HG03460 (cell line): ENCODE data around the gene PDZD2.
"Not testable (repeated sequence)": the region's sequence is repeated elsewhere in the genome, so short reads cannot be mapped to it uniquely, and the experiment has no call there.

Source experiments
- ATAC-seq: cut with Tn5 transposase; IDR thresholded peaks from one replicate; pipeline ENCODE4 v1.9.1; 2021; ENCODE audit not compliant: unreplicated experiment

PDZD2 gene

DNA sequence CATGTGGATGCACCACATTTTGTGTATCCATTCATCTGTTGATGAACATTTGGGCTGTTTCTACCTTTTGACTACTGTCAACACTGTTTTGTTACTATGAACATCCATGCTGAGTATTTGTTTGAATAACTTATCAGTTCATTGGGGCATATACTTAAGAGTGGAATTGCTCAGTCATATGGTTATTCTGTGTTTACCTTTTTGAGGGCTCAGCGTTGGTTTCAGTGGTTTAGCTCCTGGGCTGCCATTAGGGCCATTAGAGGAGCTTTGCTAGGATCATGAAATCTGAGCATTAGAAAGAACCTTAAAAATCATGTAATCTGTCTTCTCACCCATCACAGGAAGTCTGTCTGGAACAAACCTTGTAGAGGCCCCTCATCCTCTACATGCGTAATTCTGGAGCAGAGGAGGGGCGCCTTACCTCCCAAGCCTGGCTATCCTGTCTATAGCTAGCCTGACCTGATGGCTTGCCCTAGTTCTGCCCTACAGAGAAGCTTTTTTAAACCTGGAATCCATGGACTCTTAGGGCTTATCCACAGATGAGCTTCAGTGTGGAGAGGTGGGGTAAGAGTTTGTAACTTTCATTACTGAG is 92.9 kb downstream of the PDZD2 start:
- no peak for ATAC-seq

DNA sequence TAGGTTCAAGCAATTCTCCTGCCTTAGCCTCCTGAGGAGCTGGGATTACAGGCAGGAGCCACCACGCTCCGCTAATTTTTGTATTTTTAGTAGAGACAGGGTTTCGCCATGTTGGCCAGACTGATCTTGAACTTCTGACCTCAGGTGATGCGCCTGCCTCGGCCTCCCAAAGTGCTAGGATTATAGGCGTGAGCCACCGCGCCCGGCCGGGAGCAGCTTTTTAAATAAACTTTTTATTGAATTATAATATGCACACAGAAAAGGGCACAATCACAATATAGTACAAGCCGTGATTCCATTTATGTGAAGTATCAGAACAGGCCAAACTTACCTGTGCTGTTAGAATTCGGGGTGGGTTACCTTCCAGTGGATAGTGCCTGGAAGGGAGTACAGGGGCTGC is 93.9 kb downstream of the PDZD2 start:
- ATAC-seq: not testable (repeated sequence)

DNA sequence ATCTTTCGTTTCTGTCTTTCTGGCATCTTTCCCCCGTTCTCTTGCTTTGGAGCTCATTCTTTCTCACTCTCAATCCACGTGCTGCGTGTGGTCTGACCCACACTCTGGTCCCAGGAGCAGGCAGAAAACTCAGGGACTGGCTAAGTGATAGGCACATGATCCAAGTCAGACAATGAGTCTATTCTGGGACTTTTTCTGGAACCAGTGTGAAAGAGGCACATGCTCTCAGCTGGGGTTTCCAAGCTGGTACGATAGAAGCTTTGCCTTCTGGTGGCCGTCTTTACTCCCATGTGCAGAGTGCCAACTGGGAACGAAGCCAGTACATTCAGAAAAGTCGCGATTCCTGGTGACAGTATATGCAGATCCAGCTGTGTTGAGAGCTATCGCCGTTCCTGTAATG is 94.4 kb downstream of the PDZD2 start:
- ATAC-seq: no peak

DNA sequence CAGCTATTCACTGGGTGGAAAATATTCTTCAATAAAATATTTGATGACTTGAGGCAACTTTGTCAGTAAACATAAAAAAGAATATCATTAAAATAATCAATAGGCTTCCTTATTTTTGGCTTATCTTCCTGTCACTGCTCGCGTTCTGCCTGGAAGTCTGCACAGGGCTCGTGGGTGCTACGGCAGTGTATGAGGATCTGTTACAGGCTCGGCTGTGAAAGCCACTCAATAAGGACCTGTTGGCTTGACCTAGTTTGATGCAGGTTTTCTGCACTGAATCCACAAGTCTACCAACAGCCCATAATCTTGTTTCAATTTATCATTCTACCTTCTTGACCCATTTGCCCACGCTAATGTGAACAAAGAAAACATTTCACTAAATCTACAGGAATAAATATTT is 97.2 kb downstream of the PDZD2 start:
- ATAC-seq: no peak

DNA sequence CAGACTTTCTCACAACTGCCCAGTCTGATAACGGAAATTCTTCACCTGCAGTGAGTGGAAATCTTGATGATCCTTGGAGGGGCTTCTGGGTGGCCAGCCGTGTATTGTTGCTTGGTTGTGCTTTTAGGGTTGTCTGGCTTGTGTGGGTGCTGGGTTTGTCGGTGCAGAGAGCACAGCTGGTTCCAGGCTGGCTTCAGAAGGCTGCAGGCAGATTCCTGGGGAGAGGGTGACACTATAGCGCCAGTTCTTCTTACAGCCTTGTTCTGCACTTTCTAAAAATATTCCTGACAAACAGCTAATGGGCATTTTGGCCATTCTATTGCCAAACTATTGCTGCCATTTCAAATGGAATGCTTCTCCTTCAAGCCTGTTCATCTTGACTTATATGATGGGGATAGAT is 99.3 kb downstream of the PDZD2 start:
- no peak for ATAC-seq

DNA sequence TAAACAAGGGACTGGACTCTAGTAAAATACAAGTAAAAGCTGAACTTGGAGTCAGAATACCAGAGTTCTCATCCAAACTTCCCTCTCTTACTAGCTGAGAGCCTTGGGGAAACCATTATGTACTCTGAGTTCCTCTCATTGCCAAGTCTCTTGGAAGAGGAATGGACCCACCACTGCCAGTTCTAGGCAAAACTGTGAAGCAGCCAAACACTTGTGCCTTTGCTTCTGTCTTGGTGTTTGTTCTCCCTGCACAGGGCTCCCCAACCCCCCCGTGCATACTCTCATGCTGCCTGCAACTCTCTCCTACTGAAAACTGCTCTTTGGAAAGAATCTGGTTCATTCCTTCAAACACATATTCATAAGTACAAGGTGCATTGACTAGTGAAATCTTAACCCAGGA is 102.6 kb downstream of the PDZD2 start:
- no peak for ATAC-seq

DNA sequence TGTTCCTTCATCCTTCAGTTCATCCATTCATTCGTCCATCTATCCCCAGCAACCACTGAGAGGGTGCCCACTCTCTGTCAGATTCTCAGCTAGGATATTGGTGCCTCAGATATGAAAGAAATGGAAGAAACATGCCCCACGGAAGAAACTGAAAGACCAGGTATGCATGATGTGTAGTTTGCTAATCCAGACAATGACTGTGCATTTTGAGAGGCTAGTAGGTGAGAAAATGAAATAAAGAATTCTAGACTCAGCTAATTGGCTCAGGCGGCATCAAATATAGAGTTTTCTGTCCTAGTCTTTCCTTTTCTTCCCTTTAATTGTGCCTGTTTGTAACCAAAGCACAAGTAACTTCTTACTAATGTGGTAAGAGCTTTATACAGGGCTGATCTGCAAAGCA is 104.7 kb downstream of the PDZD2 start:
- ATAC-seq: no peak

DNA sequence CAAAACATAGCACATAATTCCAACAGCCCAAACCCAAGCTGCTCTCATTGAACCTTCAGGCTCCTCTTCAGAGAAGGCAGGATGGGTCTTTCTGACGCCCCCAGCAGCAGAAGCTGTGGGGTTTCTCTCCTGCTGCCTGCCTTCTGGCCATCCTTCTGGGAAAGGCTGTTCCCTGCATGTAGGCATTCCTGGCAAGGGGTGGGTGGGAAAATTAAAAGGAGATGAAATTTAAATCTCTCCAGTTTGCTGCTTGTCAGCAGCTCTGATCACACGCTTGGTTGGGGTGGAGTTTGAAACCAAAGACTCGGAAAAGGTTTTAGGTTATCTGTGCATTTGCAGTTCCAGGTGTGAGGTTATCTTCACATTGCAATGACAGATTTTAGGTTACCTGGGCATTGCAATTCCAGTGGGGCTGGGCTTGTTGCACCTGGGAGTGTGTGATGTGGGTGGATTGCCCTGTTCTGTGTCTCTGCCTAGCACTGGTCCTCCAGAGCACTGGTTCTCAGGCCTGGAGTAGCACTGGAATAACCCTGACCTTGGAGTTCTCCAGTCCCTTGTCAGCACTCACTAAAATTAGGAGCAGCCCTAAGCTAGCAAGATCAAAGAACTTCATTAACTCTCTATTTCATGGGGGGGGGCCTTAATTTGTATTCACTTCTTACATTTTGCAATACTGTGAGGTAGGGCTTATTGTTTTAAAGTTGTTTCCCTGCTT is 109.7 kb downstream of the PDZD2 start:
- no peak for ATAC-seq

DNA sequence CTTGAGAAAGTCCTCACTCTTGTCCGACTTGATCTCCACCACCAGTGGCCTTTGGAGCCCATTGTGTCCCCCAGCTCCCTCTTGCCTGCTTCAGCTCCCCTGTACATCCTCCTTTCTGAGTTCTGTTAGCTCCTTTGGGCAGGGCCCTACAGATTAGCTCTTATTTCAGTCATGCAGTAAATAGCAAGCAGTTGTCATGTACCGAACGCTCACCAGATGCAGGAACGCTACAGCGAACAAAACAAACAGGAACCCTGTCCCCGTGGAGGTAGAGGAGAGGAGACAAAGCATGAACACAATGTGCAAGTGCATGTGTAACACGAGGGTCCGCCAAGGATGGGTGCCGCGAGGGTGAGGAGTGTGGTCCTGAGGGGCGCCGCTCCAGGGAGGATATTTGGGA is 111.3 kb downstream of the PDZD2 start:
- no peak for ATAC-seq

DNA sequence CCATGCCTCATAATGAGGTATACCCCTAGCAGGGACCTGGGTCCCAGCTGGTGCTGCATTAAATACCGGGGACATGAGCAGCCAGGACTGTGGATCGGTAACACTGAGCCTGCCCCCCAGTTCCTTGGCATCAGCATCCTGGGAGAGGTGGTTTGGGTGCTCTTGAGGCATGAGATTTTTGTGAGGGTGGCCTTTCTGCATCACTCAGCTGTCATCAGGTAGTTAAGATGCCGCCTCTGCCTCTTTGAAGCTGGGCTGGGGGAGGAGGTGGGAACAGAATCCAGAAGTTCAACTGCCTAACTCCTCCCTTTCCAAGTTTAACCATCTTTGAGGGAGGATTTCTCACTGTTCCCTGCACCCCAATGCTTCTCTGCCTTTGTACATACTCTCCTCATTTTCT is 112.7 kb downstream of the PDZD2 start:
- ATAC-seq: no peak

DNA sequence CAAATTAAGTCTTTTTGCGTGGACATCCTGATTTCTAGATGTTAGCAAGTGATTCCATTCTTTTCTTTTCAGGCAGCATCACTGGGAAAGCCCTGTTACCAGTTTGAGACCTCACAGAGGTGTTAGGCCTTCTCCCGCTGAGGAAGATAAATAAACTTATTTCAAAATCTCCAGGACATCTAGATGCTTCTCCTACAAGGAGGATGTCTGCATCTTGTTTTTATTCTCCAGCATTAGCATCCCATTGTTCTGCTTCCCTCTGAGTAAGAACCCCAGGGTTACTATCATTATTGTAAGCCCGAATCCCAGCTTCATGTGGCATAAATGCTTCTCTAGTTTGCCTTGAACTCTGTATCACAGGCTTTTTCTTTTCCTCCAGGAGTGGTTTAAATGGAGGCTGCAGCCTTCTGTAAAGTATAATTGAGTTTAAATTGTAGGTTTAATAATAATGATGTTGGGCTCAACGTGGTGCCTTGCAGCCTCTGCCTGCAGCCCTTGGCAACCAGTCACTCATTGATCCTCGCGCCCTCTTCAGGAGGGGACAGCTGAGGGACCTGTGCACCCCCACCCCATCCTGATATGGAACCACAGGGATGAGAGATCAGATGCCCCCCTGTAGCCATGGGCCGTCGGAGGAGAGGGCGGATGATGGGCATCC is 114.9 kb downstream of the PDZD2 start:
- no peak for ATAC-seq

DNA sequence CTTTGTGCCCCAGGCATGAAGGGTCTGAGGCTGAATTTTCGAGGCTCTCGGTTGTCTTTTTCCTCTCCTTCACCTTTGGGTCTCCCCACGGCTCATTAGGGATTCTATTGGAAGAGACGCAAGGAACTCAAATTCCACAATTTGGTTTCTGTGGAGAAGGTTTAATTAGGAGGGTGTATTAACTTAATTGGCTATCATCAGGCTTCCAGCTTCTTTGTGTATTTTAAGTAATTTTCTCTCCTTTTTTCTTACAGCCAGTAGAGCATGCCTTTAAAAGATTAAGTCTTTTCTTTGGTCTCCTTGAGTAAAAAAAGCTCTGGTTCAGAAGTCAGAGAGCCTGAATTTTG is 115.4 kb downstream of the PDZD2 start:
- ATAC-seq: no peak

DNA sequence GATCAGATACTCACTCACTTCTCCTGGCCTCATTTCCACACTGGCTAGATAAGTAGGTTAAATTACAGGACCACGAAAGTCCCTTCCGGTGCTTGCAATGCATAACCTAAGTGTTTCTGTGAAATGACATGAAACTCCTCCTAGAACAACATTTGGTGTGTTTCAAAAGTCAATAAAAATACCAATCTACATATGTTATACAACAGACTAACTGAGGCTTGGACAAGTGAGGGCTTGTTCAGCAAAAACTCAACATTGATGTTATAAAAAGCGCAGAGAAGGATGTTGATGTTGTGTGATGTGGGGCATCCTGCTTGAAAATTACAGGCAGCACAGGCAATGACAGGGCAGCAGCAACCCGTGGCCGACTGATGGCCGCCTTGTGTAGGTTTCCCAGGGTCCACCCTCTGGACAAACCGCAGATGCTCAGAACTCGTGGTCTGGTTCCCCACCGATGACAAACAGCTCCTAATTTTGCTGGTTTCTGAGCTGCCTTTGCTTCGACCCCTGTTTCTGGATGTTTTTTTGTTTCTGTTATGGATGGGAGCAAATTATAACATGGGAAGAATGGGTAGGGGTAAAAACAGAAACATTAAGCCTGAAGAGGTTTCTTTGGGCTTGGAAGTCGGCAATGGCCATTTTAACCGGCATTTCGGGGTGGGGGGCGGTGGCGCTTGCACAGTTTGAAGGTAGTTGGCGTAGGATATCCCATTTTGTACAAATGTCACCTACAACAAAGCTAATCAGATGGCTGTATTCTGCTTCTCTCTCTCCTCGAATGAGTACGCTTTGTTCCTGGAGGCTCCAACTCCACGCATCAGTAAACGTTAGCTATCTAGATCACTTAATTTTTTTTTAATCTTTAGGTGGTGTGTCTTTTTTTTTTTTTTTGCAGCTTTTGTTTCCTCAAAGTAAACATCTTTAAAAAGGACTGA is 116.1 kb downstream of the PDZD2 start:
- ATAC-seq: no peak

DNA sequence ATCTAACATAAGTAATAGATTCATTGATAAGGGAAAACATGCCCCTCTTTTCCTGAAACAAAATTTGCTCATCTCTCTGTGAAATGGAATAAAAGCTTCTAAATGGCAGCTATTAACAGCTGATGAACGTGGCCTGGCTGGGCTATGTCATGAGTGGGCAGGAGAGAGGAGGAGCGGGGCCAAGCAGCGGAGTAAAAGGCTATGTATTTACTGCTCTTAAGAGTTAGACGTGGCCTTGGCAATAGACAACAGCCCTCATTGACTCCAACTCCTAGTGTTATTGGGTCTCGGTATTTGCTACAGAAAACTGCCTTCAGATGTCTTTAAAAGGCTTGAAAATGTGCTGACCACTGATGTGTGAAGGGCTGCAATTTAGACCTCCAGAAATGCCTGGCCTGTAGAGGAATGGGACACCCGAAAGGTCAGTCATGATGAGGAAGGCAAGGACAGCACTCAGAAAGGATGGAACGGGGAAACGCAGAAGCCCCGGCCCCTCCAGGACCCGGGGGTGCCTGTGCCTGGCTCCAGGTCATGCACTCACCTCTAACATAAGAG is 116.8 kb downstream of the PDZD2 start:
- no peak for ATAC-seq

DNA sequence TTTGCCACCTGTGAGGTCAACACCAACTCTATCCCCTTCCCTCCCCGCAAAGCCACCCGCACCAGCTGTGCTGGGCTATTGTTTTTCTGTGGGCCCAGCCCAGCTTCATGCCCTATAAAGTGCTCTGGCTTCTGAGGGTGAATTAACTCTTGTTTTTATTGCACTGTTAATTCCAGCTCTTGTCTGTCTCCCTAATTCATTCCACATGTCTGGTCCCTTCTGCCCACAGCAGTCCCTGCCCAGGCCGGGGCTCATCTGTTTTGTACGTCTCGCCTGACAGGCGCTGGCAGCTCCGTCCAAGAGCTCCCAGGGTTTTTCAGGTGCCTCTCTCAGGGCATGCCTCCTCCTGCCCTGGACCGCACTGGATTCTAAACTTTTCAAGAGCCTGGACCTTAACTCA is 118.9 kb downstream of the PDZD2 start:
- no peak for ATAC-seq

DNA sequence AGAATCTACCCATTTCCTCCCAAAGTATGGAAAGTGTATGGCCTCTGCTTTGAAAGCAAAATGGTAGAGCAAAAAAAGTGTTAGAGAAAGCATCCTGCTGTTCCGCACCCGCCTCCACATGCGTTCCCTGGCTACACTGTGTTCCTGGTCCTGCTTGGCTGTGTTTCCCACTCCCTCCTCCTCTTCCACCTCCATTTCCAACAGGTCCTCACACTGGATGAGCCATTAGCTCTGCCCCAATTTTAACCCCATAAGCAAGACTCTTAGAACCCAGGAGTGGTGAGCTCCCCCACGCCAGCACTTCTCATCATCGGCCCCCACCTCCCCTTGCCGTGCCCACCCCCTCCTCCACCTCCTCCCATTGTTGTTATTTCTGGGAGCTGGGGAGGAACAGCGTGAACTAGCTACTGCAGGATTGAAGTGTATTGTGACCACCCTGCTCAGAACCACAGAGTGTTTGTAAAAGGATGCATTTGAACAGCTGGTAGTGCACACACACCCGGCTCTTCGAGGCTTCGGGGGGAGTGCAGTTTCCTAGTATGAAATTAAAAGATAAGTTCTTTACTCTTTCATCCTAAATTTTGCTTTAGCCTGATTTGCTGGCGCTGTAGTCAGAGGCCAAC is 120.0 kb downstream of the PDZD2 start:
- ATAC-seq: no peak

DNA sequence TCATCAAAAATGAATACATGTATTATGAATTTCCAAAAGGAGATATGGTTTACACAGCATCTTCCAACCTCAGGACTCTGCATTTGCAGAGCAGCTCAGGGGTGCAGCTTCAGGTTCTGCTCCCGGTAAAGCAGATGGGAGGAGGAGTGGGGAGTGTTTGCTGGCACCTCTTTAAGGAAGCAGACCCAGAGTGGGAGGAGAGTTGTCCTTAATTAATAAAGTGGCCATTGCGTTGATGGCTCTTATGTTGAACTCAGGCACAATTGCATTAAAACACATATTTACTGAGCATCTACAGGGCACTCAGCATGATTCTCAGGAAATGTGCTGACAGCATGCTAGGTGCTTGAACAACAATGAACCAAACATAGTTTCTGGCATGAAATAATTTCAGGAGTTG is 121.0 kb downstream of the PDZD2 start:
- no peak for ATAC-seq

DNA sequence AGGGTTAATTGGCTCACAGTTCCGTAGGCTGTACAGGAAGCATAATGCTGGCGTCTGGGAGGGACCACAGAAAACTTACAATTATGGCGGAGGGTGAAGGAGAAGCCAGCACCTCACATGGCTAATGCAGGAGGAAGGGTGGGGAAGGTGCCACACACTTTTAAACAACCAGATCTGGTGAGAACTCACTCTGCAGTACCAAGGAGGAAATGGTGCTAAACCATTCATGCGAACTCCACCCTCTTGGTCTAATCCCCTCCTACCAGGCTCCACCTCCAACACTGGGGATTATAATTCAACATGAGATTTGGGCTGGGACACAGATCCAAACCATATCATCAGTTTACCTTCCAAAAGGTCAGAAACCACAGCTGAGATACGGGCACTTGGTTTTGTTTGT is 122.9 kb downstream of the PDZD2 start:
- no peak for ATAC-seq

DNA sequence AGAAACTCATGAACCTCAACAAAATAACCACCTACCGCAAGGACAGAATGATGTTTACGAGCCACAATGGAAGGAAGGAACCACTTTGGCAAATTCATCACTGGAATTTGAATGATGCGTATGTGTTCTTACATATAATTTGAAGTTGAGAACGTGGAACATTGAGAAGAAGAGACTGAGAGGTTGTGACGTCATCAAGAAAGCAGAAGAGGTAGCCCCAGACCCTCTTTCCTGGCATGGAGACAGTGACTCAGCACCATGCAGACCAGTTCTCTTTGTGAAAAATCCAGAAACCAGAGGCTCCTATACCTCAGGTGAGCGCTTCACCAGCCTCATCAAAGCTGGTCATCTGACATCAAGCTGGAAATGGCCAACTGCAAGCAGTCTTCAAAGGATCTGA is 124.5 kb downstream of the PDZD2 start:
- ATAC-seq: no peak

DNA sequence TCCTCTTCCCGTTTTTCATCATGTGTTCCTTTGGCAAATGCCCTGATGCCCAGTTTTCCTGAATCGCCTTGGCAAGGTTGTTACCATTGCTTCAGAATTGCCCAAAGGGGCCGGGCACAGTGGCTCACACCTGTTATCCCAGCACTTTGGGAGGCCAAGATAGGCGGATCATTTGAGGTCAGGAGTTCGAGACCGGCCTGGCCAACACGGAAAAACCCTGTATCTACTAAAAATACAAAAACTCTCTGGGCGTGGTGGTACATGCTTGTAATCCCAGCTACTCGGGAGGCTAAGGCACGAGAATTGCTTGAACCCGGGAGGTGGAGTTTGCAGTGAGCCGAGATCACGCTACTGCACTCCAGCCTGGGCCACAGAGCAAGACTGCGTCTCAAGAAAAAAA is 125.8 kb downstream of the PDZD2 start:
- ATAC-seq: not testable (repeated sequence)
